ENCODE measurements around the gene LEP. TPM values are rescaled to one million over a fixed set of nuclear protein-coding genes. Genes with fewer than 3 reads are reported as not detected.
A peak's percentile ranks its signal among the peaks of the same experiment; 100 is the strongest.

LEP gene
- total RNA-seq, 3 donors from 2014 or later: 0.09 to 0.22 TPM; not detected in 1

- TF ChIP-seq CTCF (IDR thresholded peaks at IDR 0.05): no peak
- intact Hi-C loops (cut with DNase I, micrococcal nuclease): no loop called here
- Histone ChIP-seq H3K36me3 (ENCODE audit: low read depth) (no peaks in the 10 kb centered on the region), H3K9me3 (no peaks in the 10 kb centered on the region), H3K4me1 (ENCODE audit: low read depth) (no peaks in the 10 kb centered on the region), H3K4me3 (no peak overlapping the region)
- ATAC-seq (no peak), DNase-seq (no peak)
Observed at GRCh38 chr7:128219636-128220035, 21.4 kb upstream of the LEP start.

GRCh38 chr7:128221929-128222403 lies 19.1 kb upstream of the LEP start:
- Histone ChIP-seq H3K9me3 (no peaks in the 10 kb centered on the region), H3K36me3 (ENCODE audit: low read depth) (no peaks in the 10 kb centered on the region), H3K4me3 (no peak overlapping the region), H3K4me1 (ENCODE audit: low read depth) (no peaks in the 10 kb centered on the region)
- intact Hi-C loops (cut with DNase I, micrococcal nuclease): no loop called here
- ATAC-seq (peak; percentile 38), DNase-seq (no peak)
- no peak for TF ChIP-seq CTCF (IDR thresholded peaks at IDR 0.05)

- Histone ChIP-seq H3K4me1 (ENCODE audit: low read depth) (no peaks in the 10 kb centered on the region), H3K9me3 (no peaks in the 10 kb centered on the region), H3K36me3 (ENCODE audit: low read depth) (no peaks in the 10 kb centered on the region), H3K4me3 (no peak overlapping the region)
- TF ChIP-seq CTCF (IDR thresholded peaks at IDR 0.05): no peak
- DNase-seq (no peak), ATAC-seq (no peak)
- intact Hi-C loops (cut with DNase I, micrococcal nuclease): no loop called here
Observed at GRCh38 chr7:128226132-128226980, 14.7 kb upstream of the LEP start.

- DNase-seq: no peak
- TF ChIP-seq CTCF (IDR thresholded peaks at IDR 0.05): no peak
- no peak overlapping the region for H3K4me3 ChIP-seq
- no peaks in the 10 kb centered on the region for H3K36me3 ChIP-seq (ENCODE audit: low read depth)
- intact Hi-C loops (cut with DNase I, micrococcal nuclease): no loop called here
- no peaks in the 10 kb centered on the region for H3K4me1 ChIP-seq (ENCODE audit: low read depth)
- ATAC-seq: no peak
- H3K9me3 ChIP-seq: no peaks in the 10 kb centered on the region
Observed at GRCh38 chr7:128227271-128227670, 13.8 kb upstream of the LEP start.

- no peaks in the 10 kb centered on the region for H3K36me3 ChIP-seq (ENCODE audit: low read depth)
- no peak for TF ChIP-seq CTCF (IDR thresholded peaks at IDR 0.05)
- DNase-seq (no peak), ATAC-seq (no peak)
- no peaks in the 10 kb centered on the region for H3K9me3 ChIP-seq
- intact Hi-C loops (cut with DNase I, micrococcal nuclease): no loop called here
- H3K4me1 ChIP-seq (ENCODE audit: low read depth): no peaks in the 10 kb centered on the region
- no peak overlapping the region for H3K4me3 ChIP-seq
Observed at GRCh38 chr7:128231021-128231420, 10.1 kb upstream of the LEP start.

All from mucosa of descending colon (tissue), 3 donors.